ENCODE results near the gene C22orf39.

The C22orf39 gene

DNA sequence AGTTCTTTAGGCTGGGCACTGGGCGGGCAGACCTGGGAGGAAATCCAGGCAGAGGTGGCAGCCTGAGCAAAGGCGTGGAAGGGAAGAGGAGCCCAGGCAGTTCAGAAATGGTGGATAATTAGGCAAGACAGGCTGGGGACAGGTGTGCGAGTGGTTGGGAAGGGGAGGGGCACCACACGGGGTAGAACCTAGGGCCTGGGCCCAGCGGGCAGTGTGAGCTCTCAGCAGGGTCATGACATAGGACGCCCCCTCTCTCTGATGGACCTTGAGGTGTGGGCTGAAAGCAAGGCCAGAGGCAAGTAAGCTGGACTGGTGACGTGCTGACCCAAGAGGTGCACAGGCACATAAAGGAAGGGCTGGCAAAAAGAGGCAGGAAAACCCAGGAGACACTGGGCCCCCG lies 24.7 kb upstream of the C22orf39 start:
- Histone ChIP-seq H3K36me3 (ENCODE audit: control insufficient read depth in 1 of 2, insufficient read depth in 2 of 2, low read length in 2 of 2) (peaks cover 62 to 73% of the 10 kb centered on the region in 2 donors), H3K4me1 (ENCODE audit: control insufficient read depth in 1 of 2, insufficient read depth in 2 of 2, low read length in 2 of 2) (peaks cover 1 to 3% of the 10 kb centered on the region in 2 donors), H3K4me3 (ENCODE audit: low read depth in 1 of 2, low read length in 2 of 2) (no peak overlapping the region), H3K27me3 (ENCODE audit: low read depth, low read length) (no peaks in the 10 kb centered on the region), H3K27ac (ENCODE audit: low read length) (no peak overlapping the region), H3K9me3 (ENCODE audit: control insufficient read depth in 1 of 2, low read length in 2 of 2) (no peaks in the 10 kb centered on the region)

DNA sequence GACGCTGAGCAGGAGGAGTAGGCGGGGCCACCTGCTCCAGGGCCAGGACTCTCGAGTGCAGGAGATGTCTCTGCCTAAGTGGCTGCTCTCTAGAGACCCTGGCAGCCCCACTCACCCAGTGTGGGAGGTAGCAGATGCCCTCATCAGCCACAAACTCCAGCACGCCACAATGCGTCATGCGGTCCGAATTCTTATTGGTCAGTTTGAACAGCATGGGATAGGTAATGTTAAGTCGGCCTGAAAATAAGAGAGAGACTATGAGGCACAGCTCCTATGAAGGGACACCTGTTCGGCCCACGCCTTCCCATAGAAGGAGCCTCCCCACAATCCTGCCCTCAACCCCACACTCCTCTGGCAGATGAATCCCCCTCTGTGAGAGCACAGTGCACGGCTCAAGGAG lies 24.1 kb upstream of the C22orf39 start:
- Histone ChIP-seq H3K4me3 (ENCODE audit: low read depth in 1 of 2, low read length in 2 of 2) (no peak overlapping the region), H3K27ac (ENCODE audit: low read length) (no peak overlapping the region), H3K36me3 (ENCODE audit: control insufficient read depth in 1 of 2, insufficient read depth in 2 of 2, low read length in 2 of 2) (peaks cover 68 to 80% of the 10 kb centered on the region in 2 donors), H3K9me3 (ENCODE audit: control insufficient read depth in 1 of 2, low read length in 2 of 2) (no peaks in the 10 kb centered on the region), H3K27me3 (ENCODE audit: low read depth, low read length) (no peaks in the 10 kb centered on the region), H3K4me1 (ENCODE audit: control insufficient read depth in 1 of 2, insufficient read depth in 2 of 2, low read length in 2 of 2) (no peaks in the 10 kb centered on the region)

DNA sequence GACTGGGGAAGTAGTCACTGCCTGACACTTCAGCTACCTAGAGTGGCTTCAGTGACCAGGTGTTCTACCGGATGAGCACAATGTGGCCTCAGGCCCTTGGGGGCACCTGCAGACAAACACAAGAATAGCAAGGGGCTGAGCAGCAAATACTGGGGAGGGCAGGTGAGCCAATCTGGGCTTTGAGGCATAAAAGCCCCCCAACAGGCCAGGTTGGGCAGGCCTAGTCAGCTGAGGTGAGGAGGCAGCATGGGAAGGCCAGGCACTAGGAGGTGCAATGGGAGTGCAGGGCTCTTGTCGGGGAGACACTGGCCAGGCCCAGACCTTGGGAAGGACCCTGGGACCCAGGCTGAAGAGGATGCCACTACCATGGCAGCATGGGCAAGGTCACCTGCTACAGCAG lies 22.5 kb upstream of the C22orf39 start:
- H3K36me3 ChIP-seq (ENCODE audit: control insufficient read depth in 1 of 2, insufficient read depth in 2 of 2, low read length in 2 of 2) = peaks cover 80 to 95% of the 10 kb centered on the region in 2 donors
- no peaks in the 10 kb centered on the region for H3K9me3 ChIP-seq (ENCODE audit: control insufficient read depth in 1 of 2, low read length in 2 of 2)

DNA sequence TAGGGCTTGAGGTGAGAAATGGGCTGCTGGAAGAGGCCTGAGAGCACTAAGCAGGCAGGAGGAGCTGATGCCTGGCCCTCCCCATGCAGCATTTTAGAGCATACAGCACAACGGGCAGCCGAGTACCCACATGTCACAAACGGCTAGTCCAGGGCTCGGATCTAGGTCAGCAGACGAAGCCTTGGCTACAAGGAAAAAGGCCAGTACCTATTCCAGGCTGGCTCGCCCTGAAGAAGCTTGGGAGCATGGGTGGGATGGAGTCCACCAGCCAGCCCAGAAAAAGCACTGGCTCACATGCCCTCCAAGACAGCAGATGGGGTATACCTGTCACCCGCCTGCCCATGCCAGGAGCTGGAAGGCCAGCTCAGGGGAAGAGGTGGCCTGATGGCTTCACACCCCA lies 21.9 kb upstream of the C22orf39 start:
- H3K4me3 ChIP-seq (ENCODE audit: low read depth in 1 of 2, low read length in 2 of 2) = no peak overlapping the region
- no peaks in the 10 kb centered on the region for H3K4me1 ChIP-seq (ENCODE audit: control insufficient read depth in 1 of 2, insufficient read depth in 2 of 2, low read length in 2 of 2)
- H3K9me3 ChIP-seq (ENCODE audit: control insufficient read depth in 1 of 2, low read length in 2 of 2) = no peaks in the 10 kb centered on the region
- peaks cover 86 to 97% of the 10 kb centered on the region in 2 donors for H3K36me3 ChIP-seq (ENCODE audit: control insufficient read depth in 1 of 2, insufficient read depth in 2 of 2, low read length in 2 of 2)
- H3K27me3 ChIP-seq (ENCODE audit: low read depth, low read length) = no peaks in the 10 kb centered on the region
- no peak overlapping the region for H3K27ac ChIP-seq (ENCODE audit: low read length)

More for the DNA sequence above, 22.5 kb upstream of the C22orf39 start:
- H3K4me1 ChIP-seq (ENCODE audit: control insufficient read depth in 1 of 2, insufficient read depth in 2 of 2, low read length in 2 of 2) = no peaks in the 10 kb centered on the region
- H3K4me3 ChIP-seq (ENCODE audit: low read depth in 1 of 2, low read length in 2 of 2) = no peak overlapping the region
- no peak overlapping the region for H3K27ac ChIP-seq (ENCODE audit: low read length)
- H3K27me3 ChIP-seq (ENCODE audit: low read depth, low read length) = no peaks in the 10 kb centered on the region

DNA sequence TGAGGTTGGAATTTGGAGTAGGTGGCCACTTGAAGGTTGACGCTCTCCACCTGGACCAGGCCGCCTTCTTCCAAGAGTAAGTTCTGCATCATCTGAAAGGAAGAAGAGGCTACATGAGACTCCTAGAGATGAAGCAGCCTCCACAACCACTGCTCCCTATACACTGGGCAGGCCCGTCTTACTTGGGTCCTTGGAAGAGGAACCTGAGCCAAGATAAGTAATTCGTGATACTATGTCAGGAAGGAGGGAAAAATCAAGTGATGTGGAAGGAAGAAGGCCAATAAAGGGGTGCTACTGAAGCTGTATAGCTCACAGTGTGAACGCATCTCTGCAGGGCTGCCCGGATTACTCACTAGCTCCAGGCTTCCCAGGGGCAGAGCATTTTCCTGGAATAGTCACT lies 20.4 kb upstream of the C22orf39 start:
- Histone ChIP-seq H3K9me3 (ENCODE audit: control insufficient read depth in 1 of 2, low read length in 2 of 2) (no peaks in the 10 kb centered on the region), H3K27ac (ENCODE audit: low read length) (no peak overlapping the region), H3K4me1 (ENCODE audit: control insufficient read depth in 1 of 2, insufficient read depth in 2 of 2, low read length in 2 of 2) (no peaks in the 10 kb centered on the region), H3K36me3 (ENCODE audit: control insufficient read depth in 1 of 2, insufficient read depth in 2 of 2, low read length in 2 of 2) (peaks cover 85 to 96% of the 10 kb centered on the region in 2 donors), H3K4me3 (ENCODE audit: low read depth in 1 of 2, low read length in 2 of 2) (no peak overlapping the region), H3K27me3 (ENCODE audit: low read depth, low read length) (no peaks in the 10 kb centered on the region)

DNA sequence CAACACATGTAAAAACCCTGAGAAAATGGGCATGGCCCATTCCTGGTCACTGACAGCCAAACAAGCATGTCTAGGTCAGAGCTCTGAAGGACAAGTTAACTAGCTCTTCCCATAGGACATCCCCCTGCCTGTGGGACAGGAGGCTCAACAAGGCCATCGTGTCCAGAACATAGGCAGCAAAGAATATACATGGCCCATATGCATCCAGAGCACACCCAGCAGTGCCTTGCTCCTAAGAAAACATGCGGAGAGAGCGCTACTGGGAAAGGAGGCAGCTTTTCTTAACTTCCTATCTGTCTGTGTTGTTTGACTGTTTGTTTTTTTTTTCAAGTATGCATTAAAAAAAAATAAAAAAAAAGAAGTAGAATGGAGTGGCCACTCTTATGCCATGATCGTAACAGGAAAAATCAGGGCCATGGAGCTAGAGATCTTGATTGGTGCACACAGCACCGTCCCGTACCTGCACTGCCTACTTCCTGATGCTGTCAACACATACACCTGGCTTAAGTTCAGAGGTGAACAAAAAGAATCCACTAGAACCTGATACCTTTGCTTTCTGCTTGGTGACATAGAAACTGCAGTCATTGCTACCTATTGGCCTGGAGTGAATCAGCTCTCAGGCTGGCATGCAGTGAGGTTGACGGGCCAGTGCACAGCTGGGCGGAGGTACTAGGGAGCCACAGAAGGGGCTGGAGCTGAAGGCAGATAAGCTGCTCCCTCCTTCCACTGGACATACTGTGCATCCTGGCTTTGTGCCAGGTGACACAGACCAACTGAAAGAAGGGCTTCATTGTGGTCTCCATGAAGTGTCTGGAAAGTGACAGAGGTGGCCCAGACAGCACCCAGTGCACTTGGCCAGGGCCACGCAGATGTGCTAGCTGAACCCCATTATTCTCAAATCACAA lies 19.6 kb upstream of the C22orf39 start:
- Histone ChIP-seq H3K27me3 (ENCODE audit: low read depth, low read length) (no peaks in the 10 kb centered on the region), H3K9me3 (ENCODE audit: control insufficient read depth in 1 of 2, low read length in 2 of 2) (no peaks in the 10 kb centered on the region), H3K36me3 (ENCODE audit: control insufficient read depth in 1 of 2, insufficient read depth in 2 of 2, low read length in 2 of 2) (peaks cover 83 to 93% of the 10 kb centered on the region in 2 donors), H3K4me1 (ENCODE audit: control insufficient read depth in 1 of 2, insufficient read depth in 2 of 2, low read length in 2 of 2) (no peaks in the 10 kb centered on the region), H3K4me3 (ENCODE audit: low read depth in 1 of 2, low read length in 2 of 2) (no peak overlapping the region), H3K27ac (ENCODE audit: low read length) (no peak overlapping the region)

DNA sequence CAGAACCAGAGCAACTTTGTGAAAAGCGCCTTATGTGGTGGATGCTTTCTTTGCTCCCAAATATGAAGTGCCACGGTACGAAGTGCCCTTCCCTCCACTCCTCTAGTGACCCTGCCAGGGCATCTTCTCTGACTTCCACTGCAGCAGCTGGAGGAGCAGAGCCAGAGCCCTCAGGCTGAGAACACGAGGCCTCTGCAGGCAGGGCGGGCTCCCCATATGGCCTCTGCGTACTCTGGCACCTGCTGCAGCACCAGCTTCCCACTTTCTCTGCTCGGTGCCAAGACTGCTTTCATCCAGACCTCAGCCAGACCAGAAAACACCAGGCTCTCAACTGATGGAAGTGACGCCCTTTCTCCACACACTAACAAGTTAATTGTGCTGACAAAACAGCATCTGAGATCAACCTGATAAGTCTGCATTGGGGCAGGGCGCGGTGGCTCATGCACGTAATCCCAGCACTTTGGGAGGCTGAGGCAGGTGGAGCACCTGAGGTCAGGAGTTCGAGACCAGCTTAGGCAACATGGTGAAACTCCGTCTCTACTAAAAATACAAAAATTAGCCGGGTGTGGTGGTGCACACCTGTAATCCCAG lies 18.7 kb upstream of the C22orf39 start:
- H3K27ac ChIP-seq (ENCODE audit: low read length) = no peak overlapping the region
- H3K9me3 ChIP-seq (ENCODE audit: control insufficient read depth in 1 of 2, low read length in 2 of 2) = no peaks in the 10 kb centered on the region
- no peaks in the 10 kb centered on the region for H3K4me1 ChIP-seq (ENCODE audit: control insufficient read depth in 1 of 2, insufficient read depth in 2 of 2, low read length in 2 of 2)
- H3K4me3 ChIP-seq (ENCODE audit: low read depth in 1 of 2, low read length in 2 of 2) = no peak overlapping the region
- no peaks in the 10 kb centered on the region for H3K27me3 ChIP-seq (ENCODE audit: low read depth, low read length)
- peaks cover 80 to 87% of the 10 kb centered on the region in 2 donors for H3K36me3 ChIP-seq (ENCODE audit: control insufficient read depth in 1 of 2, insufficient read depth in 2 of 2, low read length in 2 of 2)

DNA sequence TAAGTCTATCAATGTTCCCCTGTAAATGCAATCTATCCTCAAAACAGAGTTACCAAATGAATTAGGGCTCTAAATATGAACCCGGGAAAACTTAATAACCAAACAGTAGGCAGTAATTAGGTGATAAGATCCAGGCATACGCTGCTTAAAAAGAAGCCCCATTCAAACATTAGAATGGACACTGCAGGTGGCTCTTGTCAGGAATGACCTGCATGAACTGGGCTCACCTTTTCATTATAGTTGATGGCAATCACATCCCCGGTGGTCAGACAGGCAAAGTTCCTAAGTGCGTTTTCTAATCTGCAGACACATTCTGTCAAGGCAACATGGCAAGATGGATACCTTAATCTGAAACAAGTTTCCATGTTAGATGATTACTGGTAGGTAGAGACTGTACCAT lies 17.5 kb upstream of the C22orf39 start:
- Histone ChIP-seq H3K9me3 (ENCODE audit: control insufficient read depth in 1 of 2, low read length in 2 of 2) (no peaks in the 10 kb centered on the region), H3K4me1 (ENCODE audit: control insufficient read depth in 1 of 2, insufficient read depth in 2 of 2, low read length in 2 of 2) (no peaks in the 10 kb centered on the region), H3K4me3 (ENCODE audit: low read depth in 1 of 2, low read length in 2 of 2) (no peak overlapping the region), H3K27me3 (ENCODE audit: low read depth, low read length) (no peaks in the 10 kb centered on the region), H3K36me3 (ENCODE audit: control insufficient read depth in 1 of 2, insufficient read depth in 2 of 2, low read length in 2 of 2) (peaks cover 73 to 88% of the 10 kb centered on the region in 2 donors), H3K27ac (ENCODE audit: low read length) (no peak overlapping the region)

DNA sequence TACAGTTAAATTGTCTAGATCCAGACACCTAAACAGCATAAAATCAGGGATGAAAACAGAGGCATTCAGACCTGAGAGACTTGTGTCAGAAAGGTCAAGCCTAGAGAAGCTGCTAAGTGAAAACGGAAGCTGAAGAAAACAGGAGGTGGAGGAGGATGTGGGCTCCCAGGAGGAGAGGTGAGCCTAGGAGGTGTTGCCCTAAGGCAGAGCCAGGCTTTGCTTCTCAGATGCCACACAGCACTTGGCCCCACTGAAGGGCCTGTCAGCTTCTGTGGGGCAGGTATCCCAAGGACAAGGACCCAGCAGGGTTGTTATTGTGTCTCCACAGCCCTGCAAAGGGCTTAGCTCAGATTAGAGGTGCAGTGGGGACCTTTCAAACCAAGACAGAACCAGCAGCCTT lies 17.0 kb upstream of the C22orf39 start:
- Histone ChIP-seq H3K4me1 (ENCODE audit: control insufficient read depth in 1 of 2, insufficient read depth in 2 of 2, low read length in 2 of 2) (no peaks in the 10 kb centered on the region), H3K4me3 (ENCODE audit: low read depth in 1 of 2, low read length in 2 of 2) (no peak overlapping the region), H3K27ac (ENCODE audit: low read length) (no peak overlapping the region), H3K9me3 (ENCODE audit: control insufficient read depth in 1 of 2, low read length in 2 of 2) (no peaks in the 10 kb centered on the region), H3K27me3 (ENCODE audit: low read depth, low read length) (no peaks in the 10 kb centered on the region), H3K36me3 (ENCODE audit: control insufficient read depth in 1 of 2, insufficient read depth in 2 of 2, low read length in 2 of 2) (peaks cover 69 to 84% of the 10 kb centered on the region in 2 donors)

DNA sequence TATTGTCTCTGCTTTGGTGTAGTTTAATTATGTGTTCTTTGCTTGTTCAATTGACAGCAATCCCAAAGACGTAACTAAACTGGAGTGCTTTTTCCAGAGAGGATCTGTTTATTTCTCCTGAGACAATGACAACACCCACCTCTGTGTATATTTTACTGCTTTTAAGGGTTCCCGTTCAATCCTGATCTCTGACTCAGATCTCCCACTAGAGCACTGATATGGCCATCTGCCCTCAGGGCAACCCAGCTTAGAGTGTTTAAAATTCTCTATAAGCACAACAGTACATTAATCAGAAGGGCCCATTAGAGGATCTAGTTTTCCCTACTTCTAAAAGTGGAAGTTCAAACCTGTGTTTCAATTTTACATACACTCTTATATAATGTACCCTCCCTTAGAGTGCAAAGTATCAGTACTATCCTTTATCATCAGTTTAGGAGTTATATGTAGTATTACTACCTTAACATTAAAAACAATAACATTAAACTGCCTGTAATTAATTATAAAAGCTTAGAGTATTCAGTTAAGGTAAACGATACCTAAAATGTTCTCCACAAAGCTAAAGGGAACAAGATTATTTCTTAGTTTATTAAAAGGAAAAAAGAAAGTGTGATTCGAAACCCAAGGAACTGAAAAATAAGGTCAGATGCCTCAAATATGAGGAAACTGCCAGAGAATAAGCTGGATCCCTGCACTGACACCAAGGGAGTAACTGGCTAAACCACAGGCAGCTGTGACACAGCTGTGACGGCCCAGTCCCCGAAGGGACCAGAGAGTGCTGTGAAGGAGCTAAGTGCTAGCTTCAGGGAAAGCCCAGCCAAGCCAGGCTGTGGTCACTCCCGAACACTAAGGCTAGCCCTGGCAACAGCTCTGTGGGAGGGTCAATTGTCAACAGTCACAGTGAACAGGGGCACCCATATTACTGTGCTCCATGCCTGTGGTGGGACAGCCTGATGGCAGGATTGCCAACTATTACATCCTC lies 16.3 kb upstream of the C22orf39 start:
- H3K4me1 ChIP-seq (ENCODE audit: control insufficient read depth in 1 of 2, insufficient read depth in 2 of 2, low read length in 2 of 2) = no peaks in the 10 kb centered on the region
- H3K9me3 ChIP-seq (ENCODE audit: control insufficient read depth in 1 of 2, low read length in 2 of 2) = no peaks in the 10 kb centered on the region
- H3K36me3 ChIP-seq (ENCODE audit: control insufficient read depth in 1 of 2, insufficient read depth in 2 of 2, low read length in 2 of 2) = peaks cover 63 to 76% of the 10 kb centered on the region in 2 donors
- no peaks in the 10 kb centered on the region for H3K27me3 ChIP-seq (ENCODE audit: low read depth, low read length)
- H3K4me3 ChIP-seq (ENCODE audit: low read depth in 1 of 2, low read length in 2 of 2) = no peak overlapping the region
- H3K27ac ChIP-seq (ENCODE audit: low read length) = no peak overlapping the region

DNA sequence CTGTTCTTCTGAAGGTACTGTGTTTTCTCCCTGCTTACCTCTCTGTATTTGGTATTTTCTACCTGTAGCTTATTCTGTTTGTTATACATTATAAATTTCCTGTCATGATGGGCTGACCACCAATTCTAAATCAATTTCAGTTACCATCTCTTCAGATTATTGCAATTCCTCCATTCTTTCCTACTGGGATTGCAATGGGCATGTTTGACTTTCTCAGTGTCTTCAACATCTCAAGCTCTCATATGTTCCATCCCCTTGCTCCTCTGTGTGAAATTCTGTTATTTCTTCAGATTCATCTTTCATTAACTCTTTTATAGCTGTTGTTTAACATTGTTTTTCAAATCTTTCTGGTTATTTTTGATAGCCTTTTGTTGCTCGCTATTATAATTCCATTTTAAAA lies 15.5 kb upstream of the C22orf39 start:
- no peaks in the 10 kb centered on the region for H3K9me3 ChIP-seq (ENCODE audit: control insufficient read depth in 1 of 2, low read length in 2 of 2)
- peaks cover 57 to 70% of the 10 kb centered on the region in 2 donors for H3K36me3 ChIP-seq (ENCODE audit: control insufficient read depth in 1 of 2, insufficient read depth in 2 of 2, low read length in 2 of 2)
- no peaks in the 10 kb centered on the region for H3K4me1 ChIP-seq (ENCODE audit: control insufficient read depth in 1 of 2, insufficient read depth in 2 of 2, low read length in 2 of 2)
- H3K27ac ChIP-seq (ENCODE audit: low read length) = no peak overlapping the region
- no peak overlapping the region for H3K4me3 ChIP-seq (ENCODE audit: low read depth in 1 of 2, low read length in 2 of 2)
- no peaks in the 10 kb centered on the region for H3K27me3 ChIP-seq (ENCODE audit: low read depth, low read length)

All from muscle layer of duodenum (tissue), 2 donors.